HL-60 (cell line): ENCODE data around the gene CRYBG3.

ENCODE experiments used
- POLR2AphosphoS5 ChIP-seq: IDR thresholded peaks from 2 replicates; pipeline ENCODE4 v1.6.1; 2012; ENCODE audit warnings: low read depth
- TF ChIP-seq, protein P1 (sequence below): IDR thresholded peaks from one replicate; pipeline ENCODE4 v1.5.1; 2011; ENCODE audit warnings: low read length, control low read depth, inconsistent platforms; ENCODE audit not compliant: insufficient read depth

DNA sequence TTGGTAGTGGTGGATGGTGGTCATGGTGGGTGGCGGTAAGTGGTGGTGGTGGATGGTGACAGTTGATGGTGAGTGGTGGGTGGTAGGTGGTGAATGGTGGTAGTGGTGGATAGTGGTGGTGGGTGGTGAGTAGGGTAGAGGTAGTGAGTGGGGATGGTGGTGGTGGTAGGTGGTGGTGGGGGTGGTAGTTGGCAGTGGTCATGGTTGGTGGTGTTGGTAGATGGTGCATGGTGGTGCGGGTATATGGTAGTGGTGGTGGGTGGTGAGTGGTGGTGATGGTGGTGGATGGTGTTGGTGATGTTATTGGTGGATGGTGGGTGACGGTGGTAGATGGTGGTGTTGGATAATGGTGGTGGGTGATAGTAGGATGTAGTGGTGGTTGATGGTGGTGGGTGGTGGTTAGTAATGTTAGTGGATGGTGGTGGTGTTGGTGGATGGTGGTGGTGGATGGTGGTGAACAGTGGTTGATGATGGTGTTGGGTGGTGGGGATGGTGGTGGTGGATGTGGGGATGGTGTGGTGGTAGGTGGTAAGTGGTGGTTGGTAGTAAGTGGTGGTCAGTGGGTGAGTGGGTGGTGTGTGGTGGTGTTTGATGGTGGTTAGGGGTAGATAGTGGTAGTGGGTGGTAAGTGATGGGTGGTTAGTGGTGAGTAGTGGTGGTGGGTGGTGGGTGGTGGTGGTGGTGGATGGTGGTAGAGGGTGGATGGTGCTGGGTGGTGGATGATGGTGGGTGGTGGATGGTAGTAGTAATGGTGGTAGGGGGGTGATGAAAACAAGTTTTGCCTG lies 167.2 kb downstream of the CRYBG3 start:
- TF ChIP-seq POLR2AphosphoS5: no peak
- TF ChIP-seq, protein P1, sequence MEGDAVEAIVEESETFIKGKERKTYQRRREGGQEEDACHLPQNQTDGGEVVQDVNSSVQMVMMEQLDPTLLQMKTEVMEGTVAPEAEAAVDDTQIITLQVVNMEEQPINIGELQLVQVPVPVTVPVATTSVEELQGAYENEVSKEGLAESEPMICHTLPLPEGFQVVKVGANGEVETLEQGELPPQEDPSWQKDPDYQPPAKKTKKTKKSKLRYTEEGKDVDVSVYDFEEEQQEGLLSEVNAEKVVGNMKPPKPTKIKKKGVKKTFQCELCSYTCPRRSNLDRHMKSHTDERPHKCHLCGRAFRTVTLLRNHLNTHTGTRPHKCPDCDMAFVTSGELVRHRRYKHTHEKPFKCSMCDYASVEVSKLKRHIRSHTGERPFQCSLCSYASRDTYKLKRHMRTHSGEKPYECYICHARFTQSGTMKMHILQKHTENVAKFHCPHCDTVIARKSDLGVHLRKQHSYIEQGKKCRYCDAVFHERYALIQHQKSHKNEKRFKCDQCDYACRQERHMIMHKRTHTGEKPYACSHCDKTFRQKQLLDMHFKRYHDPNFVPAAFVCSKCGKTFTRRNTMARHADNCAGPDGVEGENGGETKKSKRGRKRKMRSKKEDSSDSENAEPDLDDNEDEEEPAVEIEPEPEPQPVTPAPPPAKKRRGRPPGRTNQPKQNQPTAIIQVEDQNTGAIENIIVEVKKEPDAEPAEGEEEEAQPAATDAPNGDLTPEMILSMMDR: no peak
